Subcutaneous preadipocyte (primary cell): ENCODE data around the gene ATP8B3. TPM values are rescaled to one million over a fixed set of nuclear protein-coding genes. Genes with fewer than 3 reads are reported as not detected.

ENCODE experiments used
- total RNA-seq: library from RNA; depleted of rRNA; stranded (reverse); fragments of >200 nt; gene quantifications from 2 replicates; pipeline ENCODE4 v1.2.3, GENCODE V29; 2012

Gene ATP8B3
- 1.8 and 2.0 TPM in 2 replicates for total RNA-seq

GRCh38 chr19:1811942-1812425 lies at the start of gene ATP8B3:
Gene ATP8B3 (minus strand): TSS chr19:1812276. CDS start chr19:1811736, 540 bp downstream.

GRCh38 chr19:1848399-1849131 lies 36.5 kb upstream of the ATP8B3 start, which contains the start of gene REXO1:
Gene REXO1 (minus strand): TSS chr19:1848483. CDS start chr19:1848358, 125 bp downstream.

GRCh38 chr19:1752757-1753728 lies 59.0 kb downstream of the ATP8B3 start, which contains the start of gene ONECUT3:
Gene ONECUT3 (plus strand): TSS chr19:1753506. CDS start chr19:1753663, 157 bp downstream.

Other genes starting within 250 kb of the ATP8B3 start
- 23.5 and 43.4 TPM in 2 replicates for gene MEX3D, start 244.0 kb downstream of the ATP8B3 start, total RNA-seq
- 66.5 and 103 TPM in 2 replicates for gene MBD3, start 219.4 kb downstream of the ATP8B3 start, total RNA-seq
- gene UQCR11, start 206.8 kb downstream of the ATP8B3 start, total RNA-seq = 42.6 and 54.7 TPM in 2 replicates
- 65.4 and 78.4 TPM in 2 replicates for gene TCF3, start 159.7 kb downstream of the ATP8B3 start, total RNA-seq
- not detected in 2 replicates for gene ONECUT3, start 58.8 kb downstream of the ATP8B3 start, total RNA-seq
- 13.9 and 25.7 TPM in 2 replicates for gene REXO1, start 36.2 kb upstream of the ATP8B3 start, total RNA-seq
- gene KLF16, start 51.3 kb upstream of the ATP8B3 start, total RNA-seq = 6.6 and 11.7 TPM in 2 replicates
- 58.4 and 64.3 TPM in 2 replicates for gene ABHD17A, start 73.2 kb upstream of the ATP8B3 start, total RNA-seq
- 2.6 and 5.1 TPM in 2 replicates for gene ADAT3, start 93.1 kb upstream of the ATP8B3 start, total RNA-seq
- gene SCAMP4, start 93.1 kb upstream of the ATP8B3 start, total RNA-seq = 47.8 and 48.3 TPM in 2 replicates
- gene CSNK1G2, start 128.9 kb upstream of the ATP8B3 start, total RNA-seq = 63.2 and 95.8 TPM in 2 replicates
- gene BTBD2, start 203.4 kb upstream of the ATP8B3 start, total RNA-seq = 74.7 and 88.6 TPM in 2 replicates
- 84.5 and 103 TPM in 2 replicates for gene MKNK2, start 239.0 kb upstream of the ATP8B3 start, total RNA-seq